GM12865 (cell line): ENCODE data around the gene ADAM17.
"Not testable (repeated sequence)": the region's sequence is repeated elsewhere in the genome, so short reads cannot be mapped to it uniquely, and the experiment has no call there.

ENCODE experiments used
- DNase-seq: peaks from one replicate; pipeline ENCODE4 v3.0.0; 2010; ENCODE audit warnings: low read depth
- H3K4me3 ChIP-seq: 2 replicates; pipeline ENCODE4 v1.5.1; 2011; ENCODE audit warnings: mild to moderate bottlenecking, low read depth, low read length, control low read depth
- TF ChIP-seq, protein P1 (sequence below): IDR thresholded peaks from 2 replicates; pipeline ENCODE4 v1.5.1; 2011; ENCODE audit warnings: low read length, control low read depth, low read depth, inconsistent platforms; ENCODE audit not compliant: insufficient read depth; ENCODE audit errors: missing control alignments

ADAM17 gene

GRCh38 chr2:9525266-9525665 lies 30.4 kb downstream of the ADAM17 start:
- TF ChIP-seq, protein P1, sequence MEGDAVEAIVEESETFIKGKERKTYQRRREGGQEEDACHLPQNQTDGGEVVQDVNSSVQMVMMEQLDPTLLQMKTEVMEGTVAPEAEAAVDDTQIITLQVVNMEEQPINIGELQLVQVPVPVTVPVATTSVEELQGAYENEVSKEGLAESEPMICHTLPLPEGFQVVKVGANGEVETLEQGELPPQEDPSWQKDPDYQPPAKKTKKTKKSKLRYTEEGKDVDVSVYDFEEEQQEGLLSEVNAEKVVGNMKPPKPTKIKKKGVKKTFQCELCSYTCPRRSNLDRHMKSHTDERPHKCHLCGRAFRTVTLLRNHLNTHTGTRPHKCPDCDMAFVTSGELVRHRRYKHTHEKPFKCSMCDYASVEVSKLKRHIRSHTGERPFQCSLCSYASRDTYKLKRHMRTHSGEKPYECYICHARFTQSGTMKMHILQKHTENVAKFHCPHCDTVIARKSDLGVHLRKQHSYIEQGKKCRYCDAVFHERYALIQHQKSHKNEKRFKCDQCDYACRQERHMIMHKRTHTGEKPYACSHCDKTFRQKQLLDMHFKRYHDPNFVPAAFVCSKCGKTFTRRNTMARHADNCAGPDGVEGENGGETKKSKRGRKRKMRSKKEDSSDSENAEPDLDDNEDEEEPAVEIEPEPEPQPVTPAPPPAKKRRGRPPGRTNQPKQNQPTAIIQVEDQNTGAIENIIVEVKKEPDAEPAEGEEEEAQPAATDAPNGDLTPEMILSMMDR, result no peak
- no peak overlapping the region for H3K4me3 ChIP-seq
- DNase-seq, result no peak

DNA sequence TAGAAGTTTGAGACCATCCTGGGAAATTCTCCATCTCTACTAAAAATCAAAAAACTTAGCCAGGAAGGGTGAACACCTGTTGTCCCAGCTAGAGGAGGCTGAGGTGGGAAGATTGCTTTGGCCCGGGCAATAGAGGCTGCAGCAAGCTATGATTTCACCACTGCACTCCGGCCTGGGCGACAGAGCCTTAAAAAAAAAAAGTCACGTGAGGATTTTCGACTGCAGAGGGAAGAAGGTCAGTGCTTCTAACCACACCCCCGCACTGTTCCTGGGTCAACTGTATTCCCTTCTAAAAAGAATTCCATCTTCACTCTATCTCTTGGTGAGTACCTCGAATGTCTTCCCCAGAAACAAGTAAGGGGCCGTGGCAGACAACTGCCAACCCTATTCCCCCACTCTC lies 31.3 kb downstream of the ADAM17 start:
- TF ChIP-seq, protein P1, result no peak
- no peak overlapping the region for H3K4me3 ChIP-seq
- DNase-seq, result no peak

- TF ChIP-seq, protein P1, result no peak
- no peak for DNase-seq
- no peak overlapping the region for H3K4me3 ChIP-seq
These were observed 36.4 kb downstream of the ADAM17 start for GRCh38 chr2:9519250-9519649.

DNA sequence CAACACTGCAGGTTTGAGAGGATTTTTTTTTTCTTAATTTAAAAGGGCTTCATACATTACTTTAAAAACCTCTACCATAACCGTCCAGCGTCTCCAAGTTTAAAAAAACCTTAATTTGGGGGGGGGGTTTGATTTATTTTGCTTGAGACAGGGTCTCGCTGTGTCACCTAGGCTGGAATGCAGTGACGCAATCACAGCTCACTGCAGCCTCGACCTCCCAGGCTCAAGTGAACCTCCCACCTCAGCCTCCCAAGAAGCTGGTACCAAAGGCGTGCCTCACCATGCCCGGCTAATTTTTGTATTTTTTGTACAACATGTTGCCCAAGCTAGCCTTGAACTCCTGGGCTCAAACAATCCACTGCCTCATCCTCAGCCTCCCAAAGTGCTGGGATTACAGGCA lies 36.9 kb downstream of the ADAM17 start:
- TF ChIP-seq, protein P1, result no peak
- no peak overlapping the region for H3K4me3 ChIP-seq
- no peak for DNase-seq

DNA sequence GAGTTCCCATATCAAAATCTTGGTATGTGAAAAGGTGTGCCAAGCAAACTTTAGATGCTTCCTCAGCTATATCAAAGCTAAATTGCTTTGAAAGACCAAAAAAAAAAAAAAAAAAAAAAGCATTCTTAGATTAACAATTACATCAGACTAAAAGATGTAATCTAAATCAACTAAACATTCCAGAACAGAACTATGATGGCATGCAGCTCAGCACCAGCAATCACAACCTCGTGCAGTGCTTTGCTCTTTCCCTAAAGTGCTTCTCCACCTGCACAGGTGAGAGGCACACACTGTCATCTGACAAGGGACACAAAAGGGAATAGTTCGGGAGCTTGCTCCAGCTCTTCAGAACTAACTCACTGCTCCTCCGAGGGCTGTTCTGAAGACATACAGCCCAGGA lies 37.5 kb downstream of the ADAM17 start:
- no peak for DNase-seq
- no peak overlapping the region for H3K4me3 ChIP-seq
- TF ChIP-seq, protein P1, result no peak

- TF ChIP-seq, protein P1, result no peak
- DNase-seq, result no peak
- H3K4me3 ChIP-seq, result no peak overlapping the region
These were observed 38.4 kb downstream of the ADAM17 start for GRCh38 chr2:9517118-9517782.

- not testable (repeated sequence) for H3K4me3 ChIP-seq, DNase-seq
These were observed 41.7 kb downstream of the ADAM17 start for GRCh38 chr2:9513946-9514345.
